ENCODE measurements around the gene TUBG2. TPM values are rescaled to one million over a fixed set of nuclear protein-coding genes. Genes with fewer than 3 reads are reported as not detected.
"Not testable (repeated sequence)": the region's sequence is repeated elsewhere in the genome, so short reads cannot be mapped to it uniquely, and the experiment has no call there.

Gene TUBG2
- total RNA-seq, 1 experiment from 2014 or later, result 8.7 TPM

GRCh38 chr17:42653179-42654124 is 5.6 kb upstream of the TUBG2 start:
- DNase-seq (ENCODE audit: low spot score), result no peak

DNA sequence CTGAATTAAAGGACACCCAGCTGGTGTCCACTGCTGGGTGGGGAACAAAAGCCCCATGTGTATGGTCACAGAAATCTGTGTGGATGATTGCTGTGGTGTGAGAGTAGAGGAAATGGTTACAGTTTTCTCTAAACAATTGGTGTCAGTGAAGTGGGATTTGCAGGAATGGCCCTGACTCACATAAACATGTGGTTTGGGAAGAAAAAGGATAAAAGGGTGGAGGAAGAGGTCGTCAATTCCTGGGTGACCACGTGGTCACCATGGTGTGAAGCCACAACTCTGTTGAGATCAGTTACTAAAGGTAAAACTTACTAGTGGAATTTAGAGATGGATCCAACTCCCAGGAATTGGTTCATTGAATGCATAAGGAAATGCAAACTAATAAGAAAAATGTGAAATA is 3.6 kb upstream of the TUBG2 start:
- no peak for DNase-seq (ENCODE audit: low spot score)

DNA sequence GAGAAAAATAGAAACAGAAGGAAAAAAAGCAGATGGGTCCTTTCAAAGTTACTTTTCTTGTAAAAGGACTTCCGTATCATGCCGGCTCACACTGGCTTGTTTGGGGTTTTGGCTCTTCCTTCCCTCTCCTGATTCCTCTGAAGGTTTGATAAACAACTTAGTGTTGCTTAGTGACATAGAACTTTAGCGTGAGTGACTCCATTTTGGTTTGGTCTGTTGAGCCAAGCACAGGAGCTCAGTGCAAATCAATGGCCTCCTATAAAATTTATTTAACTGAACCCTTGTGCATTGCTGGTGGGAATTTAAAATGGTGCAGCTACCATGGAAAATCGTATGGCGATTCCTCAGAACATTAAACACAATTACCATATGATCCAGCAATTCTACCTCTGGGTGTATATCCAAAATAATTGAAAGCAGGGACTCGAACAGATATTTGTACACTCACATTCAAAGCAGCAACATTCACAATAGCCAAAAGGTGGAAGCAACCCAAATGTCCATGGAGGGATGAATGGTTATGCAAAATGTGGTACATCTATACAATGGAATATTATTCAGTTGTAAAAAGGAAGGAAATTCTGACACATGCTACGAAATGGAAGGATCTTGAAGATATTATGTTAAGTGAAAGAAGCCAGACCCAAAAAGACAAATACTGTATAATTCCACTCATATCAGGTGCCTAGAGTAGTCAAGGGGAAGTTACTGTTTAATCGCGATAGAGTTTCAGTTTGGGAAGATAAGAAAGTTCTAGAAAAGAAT is 1.1 kb upstream of the TUBG2 start:
- DNase-seq (ENCODE audit: low spot score), result no peak

GRCh38 chr17:42659932-42660274 is 819 bp downstream of the TUBG2 start:
- DNase-seq (ENCODE audit: low spot score), result not testable (repeated sequence)

- DNase-seq (ENCODE audit: low spot score), result peak; percentile 81
Measured at GRCh38 chr17:42660692-42661345, 1.7 kb downstream of the TUBG2 start.

DNA sequence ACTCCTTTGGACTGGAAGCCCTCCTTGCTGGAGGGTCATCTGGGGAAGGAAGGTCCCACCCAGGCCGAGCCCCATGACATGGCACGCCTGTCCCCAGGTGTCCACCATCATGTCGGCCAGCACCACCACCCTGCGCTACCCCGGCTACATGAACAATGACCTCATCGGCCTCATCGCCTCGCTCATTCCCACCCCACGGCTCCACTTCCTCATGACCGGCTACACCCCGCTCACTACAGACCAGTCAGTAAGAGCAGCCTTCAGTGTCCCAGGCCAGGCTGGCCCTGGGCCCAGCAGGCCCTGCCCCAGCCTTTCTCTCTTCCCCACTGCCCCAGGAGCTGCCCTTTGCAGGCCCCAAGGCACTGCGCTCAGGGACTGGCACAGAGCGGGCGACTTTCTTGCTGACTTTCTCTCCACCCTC is 6.5 kb downstream of the TUBG2 start:
- DNase-seq (ENCODE audit: low spot score), result no peak

- DNase-seq (ENCODE audit: low spot score), result not testable (repeated sequence)
Measured at GRCh38 chr17:42666126-42666525, 7.0 kb downstream of the TUBG2 start.

DNA sequence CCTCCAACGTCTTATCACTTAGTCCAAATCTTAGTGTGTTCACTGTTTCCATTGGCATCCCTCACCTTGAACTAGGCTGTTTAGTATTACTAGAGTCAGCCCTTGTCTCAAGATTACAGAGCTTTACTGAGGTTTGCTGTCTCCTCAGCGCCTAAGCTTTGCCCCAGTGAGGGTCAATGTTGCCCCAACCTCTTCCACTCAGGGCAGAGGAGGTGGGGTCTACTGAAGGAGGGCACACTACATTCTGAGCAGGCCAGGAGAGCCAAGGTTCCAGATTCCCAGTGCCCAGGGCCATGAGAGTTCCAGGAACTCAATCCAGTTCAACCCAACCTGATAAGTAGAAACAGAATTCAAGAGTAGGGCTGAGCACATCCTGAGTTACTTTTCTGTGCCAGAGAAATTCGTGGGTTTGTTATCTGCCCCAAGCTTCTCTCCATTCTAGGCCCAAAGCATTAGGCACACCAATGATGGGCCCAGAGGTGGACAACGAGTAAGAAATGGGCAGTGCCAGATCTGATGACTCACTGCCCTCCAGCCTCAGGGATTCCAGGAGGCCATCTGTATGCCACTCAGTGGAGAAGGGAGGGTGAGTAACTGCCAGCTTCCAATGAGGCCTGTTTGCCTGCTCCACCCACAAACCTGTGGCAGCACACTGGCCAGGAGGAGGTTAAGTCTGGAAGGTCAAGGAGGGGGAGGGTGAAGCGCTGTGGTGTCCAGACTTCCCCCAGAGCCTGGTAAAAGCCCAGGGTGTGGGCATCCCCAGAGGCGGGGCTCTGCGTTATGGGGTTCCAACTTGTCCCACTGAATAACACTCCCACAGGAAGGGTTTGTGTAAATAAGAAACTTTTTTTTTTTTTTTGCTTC is 8.2 kb downstream of the TUBG2 start:
- DNase-seq (ENCODE audit: low spot score), result peak; percentile 93

DNA sequence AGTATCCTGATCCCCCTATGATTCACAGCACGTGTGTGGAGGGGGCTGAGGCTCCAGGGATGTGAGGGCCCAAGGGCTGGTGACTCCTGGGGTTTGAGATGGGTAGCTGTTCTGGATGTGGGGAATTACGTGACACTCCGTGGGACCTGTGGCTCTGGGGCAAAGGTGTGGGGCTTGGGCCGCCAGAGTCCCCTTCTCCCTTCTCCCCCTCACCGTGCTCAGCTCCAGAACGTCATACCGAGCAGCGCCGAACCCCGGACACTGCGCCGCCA is 10.6 kb downstream of the TUBG2 start:
- no peak for DNase-seq (ENCODE audit: low spot score)

- no peak for DNase-seq (ENCODE audit: low spot score)
Measured at GRCh38 chr17:42669977-42670788, 11.1 kb downstream of the TUBG2 start.

DNA sequence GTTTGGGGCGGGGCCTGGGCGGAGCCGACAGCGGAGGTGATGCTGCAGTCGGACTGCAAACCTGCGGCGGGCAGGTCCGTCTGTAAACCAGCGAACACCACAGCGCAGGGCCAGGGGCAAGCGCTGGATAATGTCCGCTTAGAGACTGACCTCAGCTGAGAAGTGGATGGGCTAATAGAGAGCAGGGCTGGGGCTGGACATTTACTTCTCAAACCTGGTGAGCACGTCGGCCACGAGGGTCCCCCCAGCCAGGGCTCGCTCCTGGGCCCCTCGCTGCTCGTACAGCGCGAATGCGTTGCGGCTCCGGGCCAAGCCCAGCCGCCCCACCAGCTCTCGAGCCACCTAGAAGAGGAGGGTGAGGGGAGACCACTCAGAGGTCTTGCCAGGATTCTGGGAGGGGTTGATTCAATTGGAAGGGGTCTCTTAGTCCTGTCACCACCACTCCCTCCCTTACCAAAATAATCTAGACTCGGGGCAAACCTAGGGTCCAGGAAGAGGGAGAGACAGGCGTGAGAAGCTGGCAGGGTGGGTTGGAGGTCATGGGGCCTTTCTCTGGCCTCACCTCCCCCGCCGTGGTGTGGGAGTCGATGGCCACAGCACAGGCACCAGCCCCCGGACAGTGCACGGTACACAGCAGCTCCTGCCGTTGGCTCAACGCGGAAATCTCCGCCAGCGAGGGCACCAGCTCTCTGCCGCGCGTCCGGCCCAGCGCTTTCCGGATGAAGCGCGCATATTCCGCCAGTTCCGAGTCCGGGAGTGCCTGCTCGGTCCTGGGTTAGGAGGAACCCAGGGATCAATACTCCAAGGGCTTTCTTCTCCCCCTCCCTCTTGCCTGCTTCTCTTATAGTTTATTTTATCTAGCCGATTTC is 11.9 kb downstream of the TUBG2 start:
- no peak for DNase-seq (ENCODE audit: low spot score)

DNA sequence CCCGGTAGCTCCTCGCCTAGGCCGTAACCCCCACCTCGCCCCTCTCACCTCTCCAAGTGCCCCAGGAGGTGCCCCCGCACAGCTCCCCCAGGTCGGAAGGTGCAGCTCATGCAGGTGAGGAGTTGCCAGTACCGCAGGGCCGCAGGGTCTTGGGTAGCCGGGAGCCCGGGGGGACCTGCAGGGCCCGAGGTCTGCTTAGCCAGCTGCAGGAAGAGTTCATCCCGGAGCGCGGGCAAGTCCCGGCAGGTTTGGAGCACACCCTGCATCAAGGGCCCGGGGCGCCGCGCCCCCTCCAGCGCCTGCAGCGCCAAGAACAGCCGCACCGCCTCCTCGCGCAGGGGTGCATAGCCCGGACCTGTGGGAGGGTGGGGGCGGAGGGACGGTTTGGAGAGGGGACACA is 13.0 kb downstream of the TUBG2 start:
- DNase-seq (ENCODE audit: low spot score), result no peak

GRCh38 chr17:42673266-42673884 is 14.3 kb downstream of the TUBG2 start:
- no peak for DNase-seq (ENCODE audit: low spot score)

GRCh38 chr17:42673885-42674754 is 15.0 kb downstream of the TUBG2 start:
- no peak for DNase-seq (ENCODE audit: low spot score)

- DNase-seq (ENCODE audit: low spot score), result peak; percentile 44
Measured at GRCh38 chr17:42674755-42675347, 15.8 kb downstream of the TUBG2 start.

GRCh38 chr17:42675348-42675964 is 16.4 kb downstream of the TUBG2 start:
- no peak for DNase-seq (ENCODE audit: low spot score)

- DNase-seq (ENCODE audit: low spot score), result peak; percentile 69
Measured at GRCh38 chr17:42675965-42676423, 16.9 kb downstream of the TUBG2 start.

Measured in HT-29 (cell line).